ENCODE results near the gene MAP2K7. TPM values are rescaled to one million over a fixed set of nuclear protein-coding genes. Genes with fewer than 3 reads are reported as not detected.

MAP2K7 gene
- total RNA-seq, 2 donors from 2014 or later: 15.2 to 16.9 TPM

- Histone ChIP-seq H3K9me3 (no peaks in the 10 kb centered on the region), H3K27me3 (replicated peaks; ENCODE audit: insufficient read depth) (peaks cover 6% of the 10 kb centered on the region), H3K4me1 (ENCODE audit: control insufficient read depth in 1 of 2, low read depth in 2 of 2) (peaks cover 21 to 41% of the 10 kb centered on the region in 2 donors), H3K36me3 (no peaks in the 10 kb centered on the region), H3K27ac (no peak overlapping the region), H3K4me3 (peak overlapping the region; percentile 53)
- no peak for TF ChIP-seq CTCF (IDR thresholded peaks at IDR 0.05)
- ATAC-seq (ENCODE audit: insufficient number of reproducible peaks, low FRiP score, low read depth) (peak; percentile 35), DNase-seq (ENCODE audit: low spot score) (peak; percentile 29)
These were observed 32.0 kb upstream of the MAP2K7 start for GRCh38 chr19:7871437-7872305.

- Histone ChIP-seq H3K9me3 (no peaks in the 10 kb centered on the region), H3K4me3 (peak overlapping the region; percentile 53), H3K4me1 (ENCODE audit: control insufficient read depth in 1 of 2, low read depth in 2 of 2) (peaks cover 21 to 41% of the 10 kb centered on the region in 2 donors), H3K27ac (no peak overlapping the region), H3K36me3 (no peaks in the 10 kb centered on the region), H3K27me3 (replicated peaks; ENCODE audit: insufficient read depth) (peaks cover 6% of the 10 kb centered on the region)
- ATAC-seq (ENCODE audit: insufficient number of reproducible peaks, low FRiP score, low read depth) (no peak), DNase-seq (ENCODE audit: low spot score) (no peak)
- TF ChIP-seq CTCF (IDR thresholded peaks at IDR 0.05): no peak
These were observed 31.1 kb upstream of the MAP2K7 start for GRCh38 chr19:7872306-7873204.

- no peak for ATAC-seq (ENCODE audit: insufficient number of reproducible peaks, low FRiP score, low read depth)
- DNase-seq (ENCODE audit: low spot score): no peak
- H3K36me3 ChIP-seq: no peaks in the 10 kb centered on the region
- TF ChIP-seq CTCF (IDR thresholded peaks at IDR 0.05): no peak
- peaks cover 6% of the 10 kb centered on the region for H3K27me3 ChIP-seq (replicated peaks; ENCODE audit: insufficient read depth)
- H3K9me3 ChIP-seq: no peaks in the 10 kb centered on the region
- H3K4me1 ChIP-seq (ENCODE audit: control insufficient read depth in 1 of 2, low read depth in 2 of 2): peaks cover 19 to 38% of the 10 kb centered on the region in 2 donors
- peak overlapping the region; percentile 46 for H3K4me3 ChIP-seq
- no peak overlapping the region for H3K27ac ChIP-seq
These were observed 30.2 kb upstream of the MAP2K7 start for GRCh38 chr19:7873304-7874075.

- peak within 1 kb of the TSS; percentile 46 for H3K4me3 ChIP-seq
- H3K36me3 ChIP-seq: no peaks in the 10 kb centered on the region
- no peak within 1 kb of the TSS for H3K27ac ChIP-seq
- no peak for DNase-seq (ENCODE audit: low spot score)
- no peak for TF ChIP-seq CTCF (IDR thresholded peaks at IDR 0.05)
- no peaks in the 10 kb centered on the region for H3K9me3 ChIP-seq
- peaks cover 6% of the 10 kb centered on the region for H3K27me3 ChIP-seq (replicated peaks; ENCODE audit: insufficient read depth)
- peaks cover 13 to 30% of the 10 kb centered on the region in 2 donors for H3K4me1 ChIP-seq (ENCODE audit: control insufficient read depth in 1 of 2, low read depth in 2 of 2)
- ATAC-seq (ENCODE audit: insufficient number of reproducible peaks, low FRiP score, low read depth): no peak
These were observed 29.4 kb upstream of the MAP2K7 start, which contains the start of gene PRR36 for GRCh38 chr19:7874076-7874896. Gene PRR36, minus strand, starts transcription at chr19:7874390. Its CDS starts 701 bp downstream, at chr19:7873689.
